GM21529 (cell line): Measurements from ENCODE around the gene HPX.
A peak's percentile ranks its signal among the peaks of the same experiment; 100 is the strongest.

ENCODE experiments used
- ATAC-seq: cut with Tn5 transposase; IDR thresholded peaks from one replicate; pipeline ENCODE4 v1.9.1; 2021; ENCODE audit not compliant: unreplicated experiment

The HPX gene

GRCh38 chr11:6459099-6459450 is 18.3 kb upstream of the HPX start:
- no peak for ATAC-seq

GRCh38 chr11:6458352-6459098 is 17.7 kb upstream of the HPX start:
- ATAC-seq = no peak

- ATAC-seq = no peak
Measured at GRCh38 chr11:6457581-6458320, 17.0 kb upstream of the HPX start.

- ATAC-seq = no peak
Measured at GRCh38 chr11:6456361-6457073, 15.7 kb upstream of the HPX start.

- ATAC-seq = no peak
Measured at GRCh38 chr11:6455070-6455469, 14.3 kb upstream of the HPX start.

GRCh38 chr11:6453152-6453551 is 12.4 kb upstream of the HPX start:
- ATAC-seq = no peak

GRCh38 chr11:6452219-6452618 is 11.4 kb upstream of the HPX start:
- ATAC-seq = no peak

GRCh38 chr11:6448574-6448973 is 7.8 kb upstream of the HPX start:
- ATAC-seq = no peak

- ATAC-seq = peak; percentile 86
Measured at GRCh38 chr11:6443269-6444003, 2.6 kb upstream of the HPX start.

- no peak for ATAC-seq
Measured at GRCh38 chr11:6442441-6442840, 1.7 kb upstream of the HPX start.

- no peak for ATAC-seq
Measured at GRCh38 chr11:6438979-6439571, 1.7 kb downstream of the HPX start.

GRCh38 chr11:6437993-6438392 is 2.8 kb downstream of the HPX start:
- no peak for ATAC-seq

GRCh38 chr11:6437423-6437822 is 3.4 kb downstream of the HPX start:
- no peak for ATAC-seq

- peak; percentile 48 for ATAC-seq
Measured at GRCh38 chr11:6433998-6434660, 6.7 kb downstream of the HPX start.

- no peak for ATAC-seq
Measured at GRCh38 chr11:6431861-6432260, 8.9 kb downstream of the HPX start.

GRCh38 chr11:6427516-6427915 is 13.3 kb downstream of the HPX start:
- ATAC-seq = no peak

GRCh38 chr11:6420677-6421076 is 20.1 kb downstream of the HPX start:
- no peak for ATAC-seq

GRCh38 chr11:6419009-6419631 is 21.7 kb downstream of the HPX start, which contains the start of gene APBB1:
TSS of gene APBB1 (minus strand) at chr11:6419094. CDS start at chr11:6411347, 7,747 bp downstream.
- ATAC-seq = peak; percentile 57

GRCh38 chr11:6418557-6419008 is 22.2 kb downstream of the HPX start:
- no peak for ATAC-seq
